Measurements from ENCODE around the gene SSR3.

Gene SSR3

DNA sequence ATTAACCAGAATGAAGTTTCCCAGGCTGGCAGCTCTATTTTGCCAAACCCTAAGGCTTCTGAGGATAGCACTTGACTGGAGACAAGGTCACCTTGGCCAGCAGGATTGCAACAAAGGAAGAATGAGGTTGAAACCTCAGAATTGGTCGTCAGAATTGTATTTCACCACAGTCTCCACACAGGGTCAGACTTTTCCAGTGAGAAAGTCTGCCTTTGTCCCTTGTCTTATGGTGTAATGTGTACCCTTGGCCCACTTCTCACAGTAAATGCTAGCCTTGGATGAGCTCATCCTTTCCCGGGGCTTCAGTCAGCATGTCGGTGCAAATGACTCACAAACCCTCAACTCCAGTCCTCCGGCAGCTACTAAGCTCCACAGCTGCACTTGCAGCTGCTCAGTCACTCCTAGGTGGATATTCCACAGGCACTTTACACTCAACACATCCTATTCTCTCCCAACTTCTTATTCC, 19.7 kb downstream of the SSR3 start:
- Histone ChIP-seq H3K9me3 (replicated peaks; ENCODE audit: insufficient read depth, low read length) (no peaks in the 10 kb centered on the region), H3K36me3 (replicated peaks; ENCODE audit: insufficient read depth, low read length) (no peaks in the 10 kb centered on the region), H2AFZ (ENCODE audit: low read length) (no peak overlapping the region), H3K9ac (ENCODE audit: low read length) (no peak overlapping the region), H3K4me3 (ENCODE audit: low read length) (no peak overlapping the region), H3K27me3 (replicated peaks; ENCODE audit: insufficient read depth, low read length) (no peaks in the 10 kb centered on the region), H3K4me1 (ENCODE audit: low read length) (no peaks in the 10 kb centered on the region), H3K4me2 (ENCODE audit: low read depth, low read length) (no peak overlapping the region), H3K27ac (ENCODE audit: low read length) (no peak overlapping the region), H3K9me2 (replicated peaks; ENCODE audit: insufficient read depth, low read length) (no peaks in the 10 kb centered on the region), H3F3A (ENCODE audit: insufficient read depth, low read length) (no peaks in the 10 kb centered on the region), H4K20me1 (ENCODE audit: insufficient read depth, low read length) (no peaks in the 10 kb centered on the region), H3K79me2 (ENCODE audit: low read length) (no peaks in the 10 kb centered on the region)
- no peak for TF ChIP-seq EZH2phosphoT487 (IDR thresholded peaks at IDR 0.05; ENCODE audit: low read length)
- TF ChIP-seq, protein P1, sequence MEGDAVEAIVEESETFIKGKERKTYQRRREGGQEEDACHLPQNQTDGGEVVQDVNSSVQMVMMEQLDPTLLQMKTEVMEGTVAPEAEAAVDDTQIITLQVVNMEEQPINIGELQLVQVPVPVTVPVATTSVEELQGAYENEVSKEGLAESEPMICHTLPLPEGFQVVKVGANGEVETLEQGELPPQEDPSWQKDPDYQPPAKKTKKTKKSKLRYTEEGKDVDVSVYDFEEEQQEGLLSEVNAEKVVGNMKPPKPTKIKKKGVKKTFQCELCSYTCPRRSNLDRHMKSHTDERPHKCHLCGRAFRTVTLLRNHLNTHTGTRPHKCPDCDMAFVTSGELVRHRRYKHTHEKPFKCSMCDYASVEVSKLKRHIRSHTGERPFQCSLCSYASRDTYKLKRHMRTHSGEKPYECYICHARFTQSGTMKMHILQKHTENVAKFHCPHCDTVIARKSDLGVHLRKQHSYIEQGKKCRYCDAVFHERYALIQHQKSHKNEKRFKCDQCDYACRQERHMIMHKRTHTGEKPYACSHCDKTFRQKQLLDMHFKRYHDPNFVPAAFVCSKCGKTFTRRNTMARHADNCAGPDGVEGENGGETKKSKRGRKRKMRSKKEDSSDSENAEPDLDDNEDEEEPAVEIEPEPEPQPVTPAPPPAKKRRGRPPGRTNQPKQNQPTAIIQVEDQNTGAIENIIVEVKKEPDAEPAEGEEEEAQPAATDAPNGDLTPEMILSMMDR (IDR thresholded peaks at IDR 0.05; ENCODE audit: low read length): no peak
- no peak for TF ChIP-seq EZH2 (optimal IDR thresholded peaks at IDR 0.05; ENCODE audit: low read depth, low read length)
- DNase-seq: no peak

DNA sequence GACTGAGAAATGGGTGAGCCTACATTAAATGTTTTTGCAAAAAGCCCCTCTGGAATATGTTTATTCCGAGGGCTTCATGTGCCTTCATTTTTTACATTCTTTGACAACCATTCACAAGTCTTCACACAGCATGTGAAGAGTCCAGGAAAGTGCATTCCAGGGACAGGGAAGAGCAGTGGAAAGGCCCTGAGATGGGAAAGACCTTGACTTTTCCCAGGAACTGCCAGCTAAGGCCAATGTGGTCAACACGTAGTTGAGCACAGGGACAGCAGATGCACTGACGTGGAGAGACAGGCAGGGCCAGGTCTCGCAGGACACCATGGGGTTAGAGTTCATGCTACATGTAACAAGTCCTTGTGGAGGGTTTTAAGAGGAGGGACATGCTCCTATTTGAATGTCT, 21.7 kb downstream of the SSR3 start:
- Histone ChIP-seq H2AFZ (ENCODE audit: low read length) (no peak overlapping the region), H3K9me2 (replicated peaks; ENCODE audit: insufficient read depth, low read length) (no peaks in the 10 kb centered on the region), H4K20me1 (ENCODE audit: insufficient read depth, low read length) (no peaks in the 10 kb centered on the region), H3K79me2 (ENCODE audit: low read length) (no peaks in the 10 kb centered on the region), H3K4me1 (ENCODE audit: low read length) (no peaks in the 10 kb centered on the region), H3K36me3 (replicated peaks; ENCODE audit: insufficient read depth, low read length) (no peaks in the 10 kb centered on the region), H3K4me2 (ENCODE audit: low read depth, low read length) (no peak overlapping the region), H3K4me3 (ENCODE audit: low read length) (no peak overlapping the region), H3K9me3 (replicated peaks; ENCODE audit: insufficient read depth, low read length) (no peaks in the 10 kb centered on the region), H3K27me3 (replicated peaks; ENCODE audit: insufficient read depth, low read length) (no peaks in the 10 kb centered on the region), H3K9ac (ENCODE audit: low read length) (no peak overlapping the region), H3K27ac (ENCODE audit: low read length) (no peak overlapping the region), H3F3A (ENCODE audit: insufficient read depth, low read length) (no peaks in the 10 kb centered on the region)
- TF ChIP-seq, protein P1 (IDR thresholded peaks at IDR 0.05; ENCODE audit: low read length): no peak
- TF ChIP-seq EZH2phosphoT487 (IDR thresholded peaks at IDR 0.05; ENCODE audit: low read length) (no peak), EZH2 (optimal IDR thresholded peaks at IDR 0.05; ENCODE audit: low read depth, low read length) (no peak)
- DNase-seq: no peak

DNA sequence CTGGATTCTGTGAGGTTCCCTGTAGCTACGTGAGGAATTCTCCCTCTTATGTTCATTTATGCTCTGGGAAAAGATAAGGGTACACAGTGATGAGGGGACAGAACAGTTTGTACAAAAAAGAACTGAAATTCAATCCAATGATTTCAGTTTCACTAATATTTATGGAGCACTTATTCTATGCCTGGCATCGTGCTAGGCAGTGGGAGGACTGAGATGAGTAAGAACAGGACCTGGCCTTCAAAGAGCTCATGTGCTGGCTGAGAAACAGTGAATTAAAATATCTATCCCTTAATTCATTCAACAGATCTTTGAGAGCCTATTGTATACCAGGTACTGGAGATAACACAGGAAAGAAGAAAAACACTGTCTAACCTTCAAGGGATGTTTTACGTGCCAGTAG, 22.2 kb downstream of the SSR3 start:
- Histone ChIP-seq H3K27me3 (replicated peaks; ENCODE audit: insufficient read depth, low read length) (no peaks in the 10 kb centered on the region), H3K4me3 (ENCODE audit: low read length) (no peak overlapping the region), H3K79me2 (ENCODE audit: low read length) (no peaks in the 10 kb centered on the region), H3F3A (ENCODE audit: insufficient read depth, low read length) (no peaks in the 10 kb centered on the region), H3K9me2 (replicated peaks; ENCODE audit: insufficient read depth, low read length) (no peaks in the 10 kb centered on the region), H3K9me3 (replicated peaks; ENCODE audit: insufficient read depth, low read length) (no peaks in the 10 kb centered on the region), H3K4me2 (ENCODE audit: low read depth, low read length) (no peak overlapping the region), H3K36me3 (replicated peaks; ENCODE audit: insufficient read depth, low read length) (no peaks in the 10 kb centered on the region), H3K4me1 (ENCODE audit: low read length) (no peaks in the 10 kb centered on the region), H2AFZ (ENCODE audit: low read length) (no peak overlapping the region), H3K9ac (ENCODE audit: low read length) (no peak overlapping the region), H3K27ac (ENCODE audit: low read length) (no peak overlapping the region), H4K20me1 (ENCODE audit: insufficient read depth, low read length) (no peaks in the 10 kb centered on the region)
- TF ChIP-seq EZH2 (optimal IDR thresholded peaks at IDR 0.05; ENCODE audit: low read depth, low read length): no peak
- no peak for TF ChIP-seq EZH2phosphoT487 (IDR thresholded peaks at IDR 0.05; ENCODE audit: low read length)
- TF ChIP-seq, protein P1 (IDR thresholded peaks at IDR 0.05; ENCODE audit: low read length): no peak
- DNase-seq: no peak
